SK-N-SH (cell line): ENCODE data around the gene LSM14A. TPM values are rescaled to one million over a fixed set of nuclear protein-coding genes. Genes with fewer than 3 reads are reported as not detected.

Experiments used
- CTCF ChIA-PET: fragments of 300-600, 350-600 bp; formaldehyde crosslinking; extraction: SDS; loops from one replicate; lab custom pipeline; 2021; lab: Yijun Ruan, JAX
- POLR2A ChIA-PET: fragments of 350-600 bp; sonication (Branson Sonifier 250); formaldehyde crosslinking; extraction: SDS; loops from one replicate; lab custom pipeline; 2020; ENCODE audit warnings: antibody characterized with exemption, inconsistent platforms; lab: Yijun Ruan, JAX
- DNase-seq: peaks from one replicate; pipeline ENCODE4 v3.0.0; 2012
- H2AFZ ChIP-seq: fragments of 200-600 bp; sonication (generic); 2 replicates; pipeline ENCODE4 v1.8.1; 2016; ENCODE audit warnings: antibody characterized with exemption, mild to moderate bottlenecking, low read depth
- H3F3A ChIP-seq: fragments of 200-600 bp; sonication (generic); replicated peaks from 2 replicates; pipeline ENCODE3; 2016; ENCODE audit warnings: antibody characterized with exemption, mild to moderate bottlenecking; ENCODE audit not compliant: insufficient read depth
- H3K27ac ChIP-seq, 2 experiments: fragments of 200-500 bp in 1 of 2; fragments of 200-600 bp in 1 of 2; sonication (Bioruptor generic) in 1 of 2; sonication (generic), shearing (Covaris generic) in 1 of 2; 2 replicates each; pipeline versions ENCODE4 v1.5.1 to v1.6.1; 2014 to 2016; ENCODE audit warnings: low read depth in 2 of 2, inconsistent platforms in 1 of 2, low read length in 1 of 2, mild to moderate bottlenecking in 1 of 2, mixed read lengths in 1 of 2
- H3K27me3 ChIP-seq: fragments of 200-600 bp; sonication (generic), shearing (Covaris generic); 2 replicates; pipeline ENCODE4 v1.6.1; 2016; ENCODE audit warnings: mixed run types; ENCODE audit not compliant: insufficient read depth
- H3K36me3 ChIP-seq, 2 experiments: fragments of 200-500 bp in 1 of 2; fragments of 200-600 bp in 1 of 2; sonication (Bioruptor generic) in 1 of 2; sonication (generic) in 1 of 2; replicated peaks in 1 of 2; 2 replicates each; pipeline versions ENCODE3 to v1.5.1; 2014 to 2016; ENCODE audit warnings: low read length in 1 of 2, mild to moderate bottlenecking in 1 of 2; ENCODE audit not compliant: insufficient read depth in 2 of 2, control insufficient read depth in 1 of 2
- H3K4me1 ChIP-seq, 2 experiments: fragments of 200-500 bp in 1 of 2; fragments of 200-600 bp in 1 of 2; sonication (Bioruptor generic) in 1 of 2; sonication (generic), shearing (Covaris generic) in 1 of 2; 2 replicates each; pipeline versions ENCODE4 v1.5.1 to v1.6.1; 2014 to 2016; ENCODE audit warnings: low read depth in 1 of 2, low read length in 1 of 2, mixed run types in 1 of 2; ENCODE audit not compliant: insufficient read depth in 2 of 2, control insufficient read depth in 1 of 2
- H3K4me2 ChIP-seq: fragments of 200-600 bp; sonication (generic), shearing (Covaris generic); 2 replicates; pipeline ENCODE4 v1.6.1; 2017; ENCODE audit warnings: mixed run types
- H3K4me3 ChIP-seq, 2 experiments: fragments of 200-500 bp in 1 of 2; fragments of 200-600 bp in 1 of 2; sonication (Bioruptor generic) in 1 of 2; sonication (generic), shearing (Covaris generic) in 1 of 2; 2 replicates each; pipeline versions ENCODE4 v1.5.1 to v1.8.1; 2014 to 2016; ENCODE audit warnings: low read depth in 2 of 2, inconsistent platforms in 1 of 2, low read length in 1 of 2, mild to moderate bottlenecking in 1 of 2, mixed read lengths in 1 of 2, moderate library complexity in 1 of 2
- H3K79me2 ChIP-seq: fragments of 200-600 bp; sonication (generic); 2 replicates; pipeline ENCODE4 v1.8.1; 2017; ENCODE audit warnings: mild to moderate bottlenecking; ENCODE audit not compliant: insufficient read depth
- H3K9ac ChIP-seq: fragments of 200-600 bp; sonication (generic); 2 replicates; pipeline ENCODE4 v1.6.1; 2017; ENCODE audit warnings: mixed run types
- H3K9me2 ChIP-seq: fragments of 200-600 bp; sonication (generic); 2 replicates; pipeline ENCODE4 v1.6.1; 2017; ENCODE audit warnings: mixed run types
- H3K9me3 ChIP-seq: fragments of 200-600 bp; sonication (generic); 2 replicates; pipeline ENCODE4 v1.6.1; 2017; ENCODE audit warnings: mixed run types, mild to moderate bottlenecking, moderate library complexity
- H4K20me1 ChIP-seq: fragments of 200-600 bp; sonication (generic); 2 replicates; pipeline ENCODE4 v1.6.1; 2017; ENCODE audit warnings: mild to moderate bottlenecking, mixed run types; ENCODE audit not compliant: insufficient read depth
- CHD2 ChIP-seq: fragments of 150-350 bp; IDR thresholded peaks from 2 replicates; pipeline ENCODE4 v1.6.1; 2018; ENCODE audit warnings: low read length; ENCODE audit not compliant: partially characterized antibody
- ELF1 ChIP-seq: IDR thresholded peaks from 2 replicates; pipeline ENCODE4 v1.4.0; 2012
- FOSL2 ChIP-seq: IDR thresholded peaks from 2 replicates; pipeline ENCODE4 v1.4.0; 2012; ENCODE audit warnings: low read depth, mild to moderate bottlenecking, moderate library complexity, borderline replicate concordance
- GABPA ChIP-seq: IDR thresholded peaks from 2 replicates; pipeline ENCODE4 v1.4.0; 2012; ENCODE audit warnings: low read depth, mild to moderate bottlenecking
- GATA2 ChIP-seq: sonication (generic); formaldehyde crosslinking; IDR thresholded peaks from 2 replicates; pipeline ENCODE4 v1.5.0; 2020; ENCODE audit warnings: mild to moderate bottlenecking, missing genetic modification reagents
- MXI1 ChIP-seq: IDR thresholded peaks from 2 replicates; pipeline ENCODE4 v1.6.1; 2012; ENCODE audit warnings: mild to moderate bottlenecking, low read depth, low read length, improper control_type of control experiment
- NRF1 ChIP-seq: IDR thresholded peaks from 2 replicates; pipeline ENCODE4 v1.6.1; 2012; ENCODE audit warnings: low read depth, mild to moderate bottlenecking, low read length
- PBX3 ChIP-seq: IDR thresholded peaks from 2 replicates; pipeline ENCODE4; 2012
- POLR2AphosphoS5 ChIP-seq: IDR thresholded peaks from 2 replicates; pipeline ENCODE4 v1.6.1; 2012; ENCODE audit warnings: low read depth, low read length
- RAD21 ChIP-seq: IDR thresholded peaks from 2 replicates; pipeline ENCODE4 v1.6.1; 2012; ENCODE audit warnings: mild to moderate bottlenecking, low read length
- RCOR1 ChIP-seq: fragments of 150-350 bp; IDR thresholded peaks from 2 replicates; pipeline ENCODE4 v1.6.1; 2017; ENCODE audit warnings: antibody characterized with exemption, low read length
- RXRA ChIP-seq: IDR thresholded peaks from 2 replicates; pipeline ENCODE4 v1.4.0; 2012; ENCODE audit warnings: low read depth, mild to moderate bottlenecking, borderline replicate concordance
- SMC3 ChIP-seq: IDR thresholded peaks from 2 replicates; pipeline ENCODE4 v1.6.1; 2012; ENCODE audit warnings: low read depth, low read length, improper control_type of control experiment
- TAF1 ChIP-seq: IDR thresholded peaks from 2 replicates; pipeline ENCODE4 v1.6.1; 2012; ENCODE audit warnings: low read depth, mild to moderate bottlenecking, low read length, moderate library complexity, borderline replicate concordance
- USF2 ChIP-seq: fragments of 150-350 bp; IDR thresholded peaks from 2 replicates; pipeline ENCODE4 v1.6.1; 2017; ENCODE audit warnings: antibody characterized with exemption, low read length, low read depth, borderline replicate concordance
- YY1 ChIP-seq: IDR thresholded peaks from 2 replicates; pipeline ENCODE4 v1.4.0; 2012; ENCODE audit warnings: low read depth, mild to moderate bottlenecking
- WGBS: methylation state at CpG from one replicate; pipeline ENCODE4 v1.1.6; 2017; ENCODE audit warnings: low lambda C conversion rate; 5-methylcytosine and 5-hydroxymethylcytosine counted together
- polyA plus RNA-seq, 3 experiments: library from polyadenylated mRNA; depleted of rRNA; stranded (reverse); fragments of >200 nt; gene quantifications; 2 replicates each; pipeline ENCODE4 v1.2.3, GENCODE V29; 2012
- TF ChIP-seq, protein P1 (sequence below): IDR thresholded peaks from 2 replicates; pipeline ENCODE4 v1.4.0; 2012; ENCODE audit warnings: low read depth, borderline replicate concordance
- TF ChIP-seq, protein P2 (sequence below): IDR thresholded peaks from 2 replicates; pipeline ENCODE4 v1.4.0; 2012; ENCODE audit warnings: low read depth

LSM14A gene
- polyA plus RNA-seq, 1 of the 3 experiments (the other 2 are of a cell fraction) = 87.7 TPM

GRCh38 chr19:34276614-34277013 lies 104.3 kb downstream of the LSM14A start:
- H3K9me3 ChIP-seq = no peaks in the 10 kb centered on the region
- H3K36me3 ChIP-seq = peaks cover 0 to 7% of the 10 kb centered on the region in 2 experiments
- TF ChIP-seq PBX3 = no peak
- TF ChIP-seq RXRA = no peak
- no peak for TF ChIP-seq FOSL2
- TF ChIP-seq CHD2 = no peak
- TF ChIP-seq, protein P1, sequence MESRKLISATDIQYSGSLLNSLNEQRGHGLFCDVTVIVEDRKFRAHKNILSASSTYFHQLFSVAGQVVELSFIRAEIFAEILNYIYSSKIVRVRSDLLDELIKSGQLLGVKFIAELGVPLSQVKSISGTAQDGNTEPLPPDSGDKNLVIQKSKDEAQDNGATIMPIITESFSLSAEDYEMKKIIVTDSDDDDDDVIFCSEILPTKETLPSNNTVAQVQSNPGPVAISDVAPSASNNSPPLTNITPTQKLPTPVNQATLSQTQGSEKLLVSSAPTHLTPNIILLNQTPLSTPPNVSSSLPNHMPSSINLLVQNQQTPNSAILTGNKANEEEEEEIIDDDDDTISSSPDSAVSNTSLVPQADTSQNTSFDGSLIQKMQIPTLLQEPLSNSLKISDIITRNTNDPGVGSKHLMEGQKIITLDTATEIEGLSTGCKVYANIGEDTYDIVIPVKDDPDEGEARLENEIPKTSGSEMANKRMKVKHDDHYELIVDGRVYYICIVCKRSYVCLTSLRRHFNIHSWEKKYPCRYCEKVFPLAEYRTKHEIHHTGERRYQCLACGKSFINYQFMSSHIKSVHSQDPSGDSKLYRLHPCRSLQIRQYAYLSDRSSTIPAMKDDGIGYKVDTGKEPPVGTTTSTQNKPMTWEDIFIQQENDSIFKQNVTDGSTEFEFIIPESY = no peak
- TF ChIP-seq MXI1 = no peak
- TF ChIP-seq ELF1 = no peak
- no peak for TF ChIP-seq POLR2AphosphoS5
- TF ChIP-seq SMC3 = no peak
- TF ChIP-seq RAD21 = no peak
- TF ChIP-seq, protein P2, sequence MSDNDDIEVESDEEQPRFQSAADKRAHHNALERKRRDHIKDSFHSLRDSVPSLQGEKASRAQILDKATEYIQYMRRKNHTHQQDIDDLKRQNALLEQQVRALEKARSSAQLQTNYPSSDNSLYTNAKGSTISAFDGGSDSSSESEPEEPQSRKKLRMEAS = no peak
- TF ChIP-seq NRF1 = no peak
- TF ChIP-seq YY1 = no peak
- no peak for TF ChIP-seq RCOR1
- no peak for TF ChIP-seq USF2
- no peak for TF ChIP-seq GATA2
- no peak for TF ChIP-seq TAF1
- TF ChIP-seq GABPA = no peak
- peaks cover 28% of the 10 kb centered on the region for H3F3A ChIP-seq
- no peak overlapping the region for H3K4me3 ChIP-seq
- DNase-seq = no peak
- ChIA-PET POLR2A (no interaction called here), CTCF (interaction anchor here (0.6 kb wide), 1 partner anchor 51 kb away, joined by 3 read pairs; no protein-coding TSS in a partner anchor)
- H3K79me2 ChIP-seq = peaks cover 75% of the 10 kb centered on the region
- no peaks in the 10 kb centered on the region for H4K20me1 ChIP-seq
- peaks cover 0 to 29% of the 10 kb centered on the region in 2 experiments; a peak in 2 of 4 replicates for H3K4me1 ChIP-seq
- H3K27me3 ChIP-seq = no peaks in the 10 kb centered on the region
- WGBS = 91% methylated on average over 4 of the region's 4 CpGs
- H3K27ac ChIP-seq = no peak overlapping the region
- H3K4me2 ChIP-seq = no peak overlapping the region
- H3K9me2 ChIP-seq = no peaks in the 10 kb centered on the region
- H3K9ac ChIP-seq = no peak overlapping the region
- H2AFZ ChIP-seq = no peak overlapping the region
